COR-L47 (cell line): ENCODE results near the gene RNLS.

ENCODE experiments used
- DNase-seq: peaks from one replicate; lab custom pipeline; 2025; lab: John Stamatoyannopoulos, UW

RNLS gene

GRCh38 chr10:88582806-88583583 is at the start of gene RNLS:
RNLS (minus strand) TSS chr10:88583318.
- no peak for DNase-seq

GRCh38 chr10:88624840-88625239 is 41.7 kb upstream of the RNLS start:
- DNase-seq: no peak

- DNase-seq: no peak
Observed at GRCh38 chr10:88623835-88624234, 40.7 kb upstream of the RNLS start.

DNA sequence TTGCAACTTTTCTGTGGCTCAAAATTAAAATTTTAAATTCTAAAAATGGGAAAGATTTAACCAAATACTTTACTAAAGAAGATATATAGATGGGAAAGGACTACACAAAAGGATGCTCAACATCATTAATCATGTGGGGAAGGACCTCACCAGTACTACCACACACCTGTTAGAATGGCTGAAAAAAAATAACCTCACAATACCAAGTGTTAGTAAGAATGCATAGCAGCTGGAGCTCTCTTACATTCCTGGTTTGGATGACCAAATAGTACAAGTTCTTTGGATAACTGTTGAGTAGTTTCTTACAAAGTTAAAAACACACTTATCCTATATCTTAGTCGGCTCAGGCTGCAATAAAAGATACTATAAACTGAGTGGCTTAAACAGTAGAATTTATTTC is 37.3 kb upstream of the RNLS start:
- DNase-seq: no peak

DNA sequence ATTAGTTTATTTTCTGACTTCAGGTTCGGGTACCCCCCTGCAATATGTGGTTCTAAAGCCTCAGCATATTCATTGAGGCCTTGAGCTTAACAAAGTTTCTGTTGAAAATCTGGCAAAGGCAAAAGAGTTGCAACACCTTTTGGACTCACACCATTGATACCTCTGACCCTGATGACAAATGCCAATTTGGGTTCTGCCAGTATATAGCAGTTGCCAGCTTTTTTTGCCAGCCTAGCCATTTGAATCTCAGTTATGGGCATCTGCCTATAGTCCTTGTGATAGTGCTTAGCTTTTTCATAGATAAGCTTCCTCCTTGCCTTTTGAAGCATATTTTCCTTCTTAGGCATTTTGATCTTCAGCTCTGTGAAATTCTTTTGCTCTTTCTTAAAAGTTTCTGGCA is 35.4 kb upstream of the RNLS start:
- no peak for DNase-seq

DNA sequence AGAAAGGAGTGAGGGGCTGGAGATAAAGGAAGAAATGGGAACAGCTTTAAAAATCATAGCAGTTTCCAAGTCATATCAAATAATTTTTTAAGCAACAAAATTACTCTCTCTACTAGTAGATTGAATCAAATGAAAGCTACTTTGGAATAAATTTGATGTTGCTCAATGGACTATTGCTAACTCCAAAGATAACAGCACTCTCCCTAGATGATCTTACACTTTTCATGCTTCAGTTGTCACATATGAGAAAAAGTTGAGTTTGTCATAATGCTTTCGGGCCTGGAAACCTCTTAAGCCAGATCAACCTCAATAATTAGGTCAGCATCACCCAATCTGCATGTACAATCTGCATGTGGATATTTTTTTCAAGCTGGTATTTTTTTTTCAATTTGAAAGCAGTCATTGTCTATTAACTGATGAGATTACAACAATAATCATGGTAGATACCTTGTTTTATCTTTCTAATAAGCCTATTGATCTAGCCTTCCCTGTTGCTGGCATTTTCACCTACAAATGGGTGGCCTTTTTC is 34.7 kb upstream of the RNLS start:
- no peak for DNase-seq

DNA sequence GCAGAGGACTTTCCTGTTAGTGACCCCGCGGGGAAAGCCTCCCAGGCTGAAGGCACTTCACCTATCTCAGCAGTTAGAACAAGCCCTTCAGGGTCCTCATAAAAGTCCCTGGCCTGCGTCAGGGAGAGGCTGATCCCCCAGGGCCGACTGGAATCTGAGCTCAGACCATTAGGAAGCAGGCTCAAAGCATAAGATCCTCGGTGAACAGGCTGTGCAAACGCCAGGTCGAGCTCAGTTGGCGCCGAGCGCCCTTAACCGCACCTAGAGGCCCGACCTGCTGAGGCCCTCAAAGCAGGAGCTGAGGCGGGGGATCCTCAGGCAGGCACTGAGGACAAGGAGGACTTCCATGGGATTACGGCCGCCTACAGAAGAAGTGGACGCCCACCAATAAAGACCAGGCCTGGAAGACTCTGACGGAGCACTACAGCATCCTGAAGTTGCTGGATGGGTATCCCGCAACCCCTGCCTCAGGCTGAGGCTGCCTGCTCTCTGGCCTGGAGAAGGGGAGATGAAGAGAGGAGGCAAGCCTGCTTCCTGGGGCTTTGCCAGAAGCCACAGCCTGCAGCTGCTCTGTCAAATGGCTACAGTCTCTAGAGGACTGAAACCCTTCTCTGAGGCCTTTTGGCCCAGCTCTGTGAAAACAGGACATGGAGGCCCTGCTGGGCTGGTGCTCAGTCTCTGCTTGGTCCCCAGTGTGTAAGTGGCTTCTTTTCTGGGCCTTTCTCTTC is 33.3 kb upstream of the RNLS start:
- DNase-seq: no peak

- DNase-seq: no peak
Observed at GRCh38 chr10:88608780-88609179, 25.7 kb upstream of the RNLS start.

DNA sequence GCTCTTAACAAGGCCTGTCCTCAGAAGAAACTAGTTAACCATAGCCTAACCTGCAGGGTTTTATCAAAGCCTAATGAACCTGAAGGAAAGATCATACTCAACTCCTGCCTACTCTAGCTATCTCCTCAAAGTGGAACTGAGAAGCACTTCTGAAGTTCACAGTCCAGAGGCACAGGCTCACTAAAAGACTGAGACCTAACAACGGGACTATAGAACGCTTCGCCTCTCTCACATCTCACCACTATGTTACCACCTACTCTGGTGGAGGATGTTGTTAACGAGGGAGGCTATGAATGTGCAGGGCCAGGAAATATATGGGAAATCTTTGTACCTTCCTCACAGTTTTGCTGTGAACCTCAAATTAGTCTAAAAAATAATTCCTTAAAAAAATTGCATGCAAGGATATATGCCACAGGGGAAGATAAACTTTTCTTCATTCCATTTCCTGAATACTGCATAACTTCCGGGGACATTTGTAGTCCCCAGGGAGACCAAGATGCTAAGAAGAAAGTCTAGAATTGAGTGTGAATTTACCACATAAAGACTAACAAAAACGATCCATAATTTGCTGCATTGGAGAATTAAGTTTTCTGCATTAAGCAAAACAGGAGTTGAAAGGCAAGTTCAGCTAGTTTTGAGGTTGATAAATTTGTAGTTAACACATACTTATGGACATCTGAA is 25.1 kb upstream of the RNLS start:
- no peak for DNase-seq

- DNase-seq: no peak
Observed at GRCh38 chr10:88598055-88598454, 14.9 kb upstream of the RNLS start.

DNA sequence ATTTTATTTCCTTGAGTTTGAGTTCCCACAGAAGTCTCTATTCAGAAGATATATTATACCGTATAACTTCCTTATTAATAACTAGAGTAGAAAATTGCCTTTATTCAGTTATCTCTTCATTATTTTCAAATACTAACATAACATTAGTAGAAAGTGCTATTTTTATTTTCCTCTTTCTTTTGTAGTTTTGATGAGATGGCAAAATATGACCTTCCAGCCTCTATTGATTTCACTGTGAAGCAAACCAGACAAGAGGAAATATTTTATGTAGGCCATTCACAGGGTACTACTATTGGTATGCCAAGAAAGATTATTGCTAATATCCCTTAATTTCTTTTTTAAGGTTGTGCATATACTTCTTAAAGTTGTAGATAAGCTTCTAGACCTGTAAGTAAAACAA is 11.4 kb upstream of the RNLS start:
- DNase-seq: no peak

DNA sequence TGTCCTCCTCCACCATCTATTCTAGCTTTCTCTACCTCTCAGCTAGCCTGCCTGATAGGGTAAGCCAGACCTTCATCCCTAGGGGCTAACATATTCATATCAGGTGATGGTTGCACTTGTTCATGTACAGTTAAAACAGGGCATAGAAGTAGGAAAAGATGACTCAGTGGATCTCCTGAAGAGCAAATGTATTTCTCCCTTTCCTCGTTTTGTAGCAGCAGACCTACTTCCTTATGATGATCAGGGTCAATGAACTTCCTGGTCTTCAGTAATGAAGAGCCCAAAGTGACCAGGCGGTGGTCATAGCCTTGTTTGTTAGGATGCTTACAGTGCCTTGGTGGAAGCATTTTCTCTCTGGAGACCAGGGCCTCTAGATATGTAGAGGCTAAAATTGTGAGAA is 9.8 kb upstream of the RNLS start:
- DNase-seq: no peak

DNA sequence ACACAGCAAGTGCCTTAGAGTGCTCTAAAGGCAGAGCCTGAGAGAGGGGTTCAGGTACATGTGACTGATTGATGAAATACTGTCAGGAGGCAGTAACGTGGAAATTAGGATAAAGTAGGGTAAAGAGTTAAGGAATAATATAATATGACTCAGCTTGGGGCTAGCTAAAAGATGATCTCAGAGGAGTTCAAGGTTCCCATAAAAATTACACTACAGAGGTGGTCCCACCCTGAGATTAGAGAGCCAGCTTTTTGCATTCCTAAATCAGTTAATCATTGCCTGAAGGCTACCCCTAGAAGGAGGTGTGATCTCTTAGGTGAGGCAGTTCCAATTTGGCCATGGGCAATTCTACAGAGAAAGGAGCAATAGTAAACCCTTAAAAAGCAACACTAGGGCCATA is 9.3 kb upstream of the RNLS start:
- DNase-seq: no peak

DNA sequence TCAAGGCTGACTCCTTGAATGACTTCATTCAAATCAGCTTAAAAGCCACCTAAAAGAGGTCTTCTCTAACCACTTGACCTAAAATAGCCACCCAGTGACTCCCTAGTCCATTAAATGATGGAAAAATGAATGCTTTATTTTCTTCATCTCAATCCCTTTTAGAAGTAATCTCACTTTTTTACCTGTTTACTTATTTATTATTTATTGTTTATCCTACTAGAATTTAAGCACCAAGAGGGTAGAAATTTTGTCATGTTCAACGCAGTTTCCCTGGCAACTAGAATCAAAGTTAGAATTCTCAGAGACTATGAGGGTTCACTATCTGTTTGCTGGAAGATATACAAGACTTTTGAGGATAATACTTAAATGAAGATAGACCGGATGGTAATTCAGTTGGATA is 3.3 kb upstream of the RNLS start, which contains the start of gene LIPJ:
LIPJ (plus strand) TSS at position 301 of the 400 bp plus-strand sequence. CDS start 3,926 bp downstream, outside the sequence.
- no peak for DNase-seq

GRCh38 chr10:88583584-88583957 is 453 bp upstream of the RNLS start:
- no peak for DNase-seq

- DNase-seq: no peak
Observed at GRCh38 chr10:88582411-88582805, 710 bp downstream of the RNLS start.

DNA sequence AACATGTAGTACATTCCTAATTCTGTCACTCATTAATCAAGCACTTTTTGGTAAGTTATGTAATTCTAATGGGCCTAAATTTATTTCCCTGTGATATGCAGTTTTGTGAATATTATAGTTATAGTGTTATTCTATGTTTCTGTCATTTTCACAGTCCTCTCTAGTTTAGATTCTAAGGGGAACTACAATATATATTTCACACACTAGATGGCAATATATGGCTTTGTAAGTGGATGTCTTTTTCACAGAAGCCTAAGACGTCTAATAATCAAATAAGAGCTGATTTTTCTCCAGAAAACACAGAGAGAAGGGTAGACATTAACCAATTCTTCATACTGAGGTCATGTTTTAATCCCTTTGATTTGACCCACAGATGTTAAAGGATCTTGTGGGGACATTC is 18.0 kb downstream of the RNLS start:
- DNase-seq: no peak

- no peak for DNase-seq
Observed at GRCh38 chr10:88562152-88562551, 21.0 kb downstream of the RNLS start.

- no peak for DNase-seq
Observed at GRCh38 chr10:88557658-88558057, 25.5 kb downstream of the RNLS start.

- no peak for DNase-seq
Observed at GRCh38 chr10:88557256-88557655, 25.9 kb downstream of the RNLS start.

DNA sequence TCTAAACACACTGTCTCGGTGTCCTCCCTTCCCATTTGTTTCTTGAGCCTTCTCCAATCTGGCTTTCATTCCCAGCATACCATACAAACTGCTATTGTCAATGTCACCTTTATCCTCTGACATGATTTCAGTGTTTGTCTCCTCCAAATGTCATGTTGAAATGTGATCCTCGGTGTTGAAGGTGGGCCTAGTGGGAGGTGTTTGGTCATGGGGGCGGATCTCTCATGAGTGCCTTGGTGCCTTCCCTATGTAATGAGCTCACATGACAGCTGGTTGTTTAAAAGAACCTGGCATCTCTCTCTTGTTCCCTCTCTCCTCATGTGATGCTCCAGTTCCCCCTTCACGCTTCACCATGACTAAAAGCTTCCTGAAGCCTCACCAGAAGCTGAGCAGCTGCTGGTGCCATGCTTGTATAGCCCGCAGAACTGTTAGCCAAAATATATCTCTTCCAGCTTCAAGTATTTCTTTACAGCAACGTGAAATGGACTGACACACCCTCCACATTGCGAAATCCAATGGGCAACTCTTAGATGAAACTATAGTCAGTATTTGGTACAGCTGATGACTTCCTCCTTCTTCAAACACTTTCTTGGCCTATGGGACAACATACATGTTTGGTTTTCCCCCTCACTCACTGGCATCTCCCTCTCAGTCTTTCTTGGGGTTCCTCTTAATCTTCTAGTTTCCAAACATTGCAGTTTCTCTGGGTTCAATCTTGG is 27.8 kb downstream of the RNLS start:
- no peak for DNase-seq

DNA sequence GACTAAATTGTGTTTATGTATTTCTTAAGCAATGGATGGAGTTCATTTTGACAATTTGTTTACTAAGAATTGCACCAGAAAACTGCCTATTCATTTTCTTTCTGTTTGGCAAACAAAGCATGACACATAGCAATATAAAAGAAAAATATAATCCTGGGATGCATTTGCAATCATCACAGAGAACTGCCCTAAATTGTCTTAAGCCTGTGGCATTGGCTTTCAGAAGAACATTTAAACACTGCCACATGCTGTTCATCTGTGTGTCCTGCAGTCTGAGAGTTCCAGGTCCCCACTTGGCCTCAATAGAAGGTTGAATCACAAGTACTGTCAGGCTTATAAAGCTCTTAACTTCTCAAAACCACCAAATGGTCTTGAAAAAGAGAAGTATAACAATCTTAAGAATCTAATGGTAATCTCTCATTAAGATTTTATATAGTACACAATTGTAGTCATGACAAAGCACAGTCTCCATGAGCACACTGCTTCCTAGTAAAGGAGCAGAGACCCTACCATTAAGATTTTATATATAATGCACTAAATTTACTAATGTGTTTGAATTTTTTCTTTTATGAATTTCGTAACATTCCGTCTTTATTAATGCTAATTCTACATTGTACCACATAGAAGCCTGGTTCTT is 29.9 kb downstream of the RNLS start:
- DNase-seq: no peak
